Lower leg skin (tissue), 4 donors: ENCODE data around the gene TMEM272. TPM values are rescaled to one million over a fixed set of nuclear protein-coding genes. Genes with fewer than 3 reads are reported as not detected.

Experiments used
- DNase-seq, 2 donors: peaks; one replicate each; pipeline ENCODE4 v3.0.0-alpha.2; 2019; ENCODE audit warnings: low spot score in 2 of 2
- H3K4me3 ChIP-seq: fragments of 200-600 bp; sonication (generic); 2 replicates; pipeline ENCODE4 v1.5.1; 2017; ENCODE audit warnings: mild to moderate bottlenecking, low read depth; ENCODE audit not compliant: poor library complexity, severe bottlenecking
- POLR2A ChIP-seq, 2 donors: fragments of 450-650 bp; IDR thresholded peaks; one replicate each; pipeline ENCODE4 v1.6.1; 2016 to 2017; ENCODE audit warnings: antibody characterized with exemption in 2 of 2, mild to moderate bottlenecking in 1 of 2, moderate library complexity in 1 of 2
- WGBS, 2 donors: methylation state at CpG; one replicate each; pipeline ENCODE4 v1.1.5; 2018; 5-methylcytosine and 5-hydroxymethylcytosine counted together
- intact Hi-C: fragments of 100-400 bp; cut with DNase I; formaldehyde crosslinking; loops from one replicate; pipeline ENCODE4 v1.15.0; 2023; ENCODE audit warnings: low total_unique reads
- total RNA-seq, 4 donors: library from RNA; depleted of rRNA; stranded (reverse); fragments of >200 nt; gene quantifications; one replicate each; pipeline ENCODE4 v1.1.0, GENCODE V29; 2016
- TF ChIP-seq, protein P1 (sequence below), 3 donors: fragments of 450-650 bp; IDR thresholded peaks; one replicate each; pipeline ENCODE4 v1.5.1; 2016; ENCODE audit warnings: antibody characterized with exemption in 3 of 3, mild to moderate bottlenecking in 3 of 3, moderate library complexity in 2 of 3

TMEM272 gene
- total RNA-seq, 4 donors from 2014 or later: 0.32 TPM; not detected in 3

DNA sequence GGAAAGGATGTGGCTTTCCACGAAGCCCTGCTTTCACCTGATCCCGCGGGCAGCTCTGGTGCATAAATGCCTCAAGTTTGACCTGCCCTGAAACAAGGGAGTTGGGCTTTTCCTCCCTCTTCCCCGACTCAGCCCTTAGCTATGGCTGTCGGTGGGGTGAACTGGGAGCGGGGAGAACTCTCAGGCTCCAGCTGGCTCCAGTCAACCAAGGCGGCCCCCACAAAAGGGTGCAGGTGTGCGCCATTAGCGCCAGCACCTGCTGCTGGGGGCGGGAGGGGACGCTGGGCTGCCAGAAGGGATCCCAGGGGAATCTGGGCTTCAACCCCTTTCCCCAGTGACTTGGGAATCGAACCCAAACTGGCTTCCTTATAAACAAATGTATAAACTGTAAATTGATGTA, 33.9 kb downstream of the TMEM272 start:
- intact Hi-C loops: no loop called here
- no peak for TF ChIP-seq POLR2A (IDR thresholded peaks at IDR 0.05)
- TF ChIP-seq, protein P1, sequence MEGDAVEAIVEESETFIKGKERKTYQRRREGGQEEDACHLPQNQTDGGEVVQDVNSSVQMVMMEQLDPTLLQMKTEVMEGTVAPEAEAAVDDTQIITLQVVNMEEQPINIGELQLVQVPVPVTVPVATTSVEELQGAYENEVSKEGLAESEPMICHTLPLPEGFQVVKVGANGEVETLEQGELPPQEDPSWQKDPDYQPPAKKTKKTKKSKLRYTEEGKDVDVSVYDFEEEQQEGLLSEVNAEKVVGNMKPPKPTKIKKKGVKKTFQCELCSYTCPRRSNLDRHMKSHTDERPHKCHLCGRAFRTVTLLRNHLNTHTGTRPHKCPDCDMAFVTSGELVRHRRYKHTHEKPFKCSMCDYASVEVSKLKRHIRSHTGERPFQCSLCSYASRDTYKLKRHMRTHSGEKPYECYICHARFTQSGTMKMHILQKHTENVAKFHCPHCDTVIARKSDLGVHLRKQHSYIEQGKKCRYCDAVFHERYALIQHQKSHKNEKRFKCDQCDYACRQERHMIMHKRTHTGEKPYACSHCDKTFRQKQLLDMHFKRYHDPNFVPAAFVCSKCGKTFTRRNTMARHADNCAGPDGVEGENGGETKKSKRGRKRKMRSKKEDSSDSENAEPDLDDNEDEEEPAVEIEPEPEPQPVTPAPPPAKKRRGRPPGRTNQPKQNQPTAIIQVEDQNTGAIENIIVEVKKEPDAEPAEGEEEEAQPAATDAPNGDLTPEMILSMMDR (IDR thresholded peaks at IDR 0.05): no peak
- no peak for DNase-seq
- H3K4me3 ChIP-seq: no peak overlapping the region
- WGBS, 2 donors: 80 to 84% methylated on average over 12 of the region's 12 CpGs

DNA sequence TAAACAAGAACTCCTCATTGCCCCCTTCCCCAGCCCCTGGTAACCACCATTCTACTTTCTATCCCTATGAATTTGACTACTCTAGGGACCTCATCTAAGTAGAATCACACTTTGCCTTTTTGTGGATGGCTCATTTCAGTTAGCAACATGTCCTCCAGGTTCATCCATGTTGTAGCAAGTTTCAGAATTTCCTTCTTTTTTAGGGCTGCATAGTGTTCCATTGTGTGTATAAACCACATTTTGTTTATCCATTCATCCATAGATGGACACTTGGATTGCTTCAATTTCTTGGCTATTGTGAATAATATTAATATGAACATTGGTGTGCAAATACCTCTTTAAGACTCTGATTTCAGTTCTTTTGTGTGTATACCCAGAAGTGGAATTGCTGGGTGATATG, 36.2 kb downstream of the TMEM272 start:
- no peak for DNase-seq
- intact Hi-C loops: no loop called here
- TF ChIP-seq POLR2A (IDR thresholded peaks at IDR 0.05): no peak
- TF ChIP-seq, protein P1 (IDR thresholded peaks at IDR 0.05): no peak

DNA sequence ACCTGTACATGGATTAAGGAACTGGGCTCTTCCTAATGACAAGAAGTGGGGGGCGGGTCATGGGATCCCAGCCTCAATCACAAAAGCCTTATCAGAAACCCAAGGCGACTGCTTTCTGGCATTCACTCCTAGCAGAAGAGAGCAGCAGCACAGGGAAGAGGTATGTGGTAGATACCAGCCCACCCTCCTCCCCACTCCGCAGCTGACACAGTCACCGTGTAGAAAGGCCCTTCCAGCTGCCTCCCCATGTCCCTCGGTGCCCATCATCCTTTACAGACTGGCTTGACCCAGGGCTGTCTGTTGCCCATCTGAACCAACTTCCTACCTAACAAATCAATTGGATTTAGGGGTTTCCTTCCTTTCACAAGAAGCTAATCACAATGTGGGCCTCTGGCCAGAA, 37.9 kb downstream of the TMEM272 start:
- intact Hi-C loops: no loop called here
- no peak for DNase-seq
- TF ChIP-seq, protein P1 (IDR thresholded peaks at IDR 0.05): no peak
- TF ChIP-seq POLR2A (IDR thresholded peaks at IDR 0.05): no peak
- 69 to 77% methylated on average over 5 of the region's 5 CpGs for WGBS, 2 donors
- no peak overlapping the region for H3K4me3 ChIP-seq

More for the DNA sequence above, 36.2 kb downstream of the TMEM272 start:
- H3K4me3 ChIP-seq: no peak overlapping the region

DNA sequence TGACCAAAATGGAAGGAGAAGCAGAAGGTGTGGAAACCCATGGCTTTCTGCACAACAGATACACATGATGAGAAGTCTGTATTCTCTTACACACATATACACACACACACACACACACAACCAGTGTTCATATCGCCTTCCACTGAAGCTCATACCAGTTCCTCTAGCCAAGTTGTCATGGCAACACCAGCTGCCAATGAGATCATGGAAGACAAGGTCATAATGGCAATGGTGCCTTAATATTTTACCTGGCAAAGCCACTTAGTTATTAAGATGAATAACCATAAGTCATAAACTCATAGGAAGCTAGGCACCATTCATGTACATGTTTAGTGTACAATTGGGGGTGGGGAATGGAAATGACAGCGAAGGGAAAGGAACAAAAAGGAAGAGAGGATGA, 38.4 kb downstream of the TMEM272 start:
- no peak for DNase-seq
- intact Hi-C loops: no loop called here
- TF ChIP-seq, protein P1 (IDR thresholded peaks at IDR 0.05): no peak
- no peak for TF ChIP-seq POLR2A (IDR thresholded peaks at IDR 0.05)
- WGBS, 2 donors: 41 to 62% methylated on average over 2 of the region's 2 CpGs
- no peak overlapping the region for H3K4me3 ChIP-seq

DNA sequence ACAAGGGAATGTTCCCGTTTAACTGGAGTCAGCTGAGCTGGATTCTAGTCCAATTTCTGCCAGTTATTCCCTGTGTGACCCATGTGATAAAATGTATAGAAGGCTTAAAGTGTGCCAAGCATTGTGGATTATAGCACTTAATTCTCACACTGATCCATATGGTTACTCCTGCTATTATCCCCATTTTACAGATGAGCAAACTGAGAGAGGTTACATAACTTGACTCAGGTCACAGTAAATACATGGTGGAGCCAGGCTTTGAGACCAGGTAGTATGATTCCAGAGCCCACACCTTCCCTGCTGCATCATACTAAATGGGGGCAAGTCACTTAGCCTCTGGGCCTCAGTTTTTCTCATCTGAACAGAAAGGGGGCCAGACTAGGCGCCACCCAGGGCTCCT, 39.1 kb downstream of the TMEM272 start:
- no peak for TF ChIP-seq POLR2A (IDR thresholded peaks at IDR 0.05)
- TF ChIP-seq, protein P1 (IDR thresholded peaks at IDR 0.05): no peak
- DNase-seq: no peak
- intact Hi-C loops: no loop called here
- no peak overlapping the region for H3K4me3 ChIP-seq
- 88 to 91% methylated on average over 2 of the region's 2 CpGs for WGBS, 2 donors

DNA sequence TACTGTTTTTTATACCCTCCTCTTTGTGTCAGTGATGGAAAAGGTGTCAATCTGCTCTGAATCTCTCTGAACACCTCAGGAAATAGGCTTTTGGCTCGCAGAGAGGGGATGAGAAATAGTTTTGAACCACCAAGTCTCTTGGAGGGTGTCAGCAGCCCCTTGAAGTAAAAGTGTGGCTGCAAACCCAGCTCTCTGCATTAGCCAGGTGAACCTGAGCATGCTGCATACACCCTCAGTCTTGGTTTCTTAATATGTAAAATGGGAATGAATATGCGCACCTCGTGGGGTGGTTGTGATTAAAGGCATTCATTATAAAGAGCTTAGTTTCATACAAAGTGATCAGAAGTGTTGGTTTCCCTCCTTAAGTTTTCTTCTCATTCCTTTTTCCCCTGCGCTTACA, 39.7 kb downstream of the TMEM272 start:
- 92% methylated on average over 4 of the region's 4 CpGs for WGBS, 2 donors
- TF ChIP-seq, protein P1 (IDR thresholded peaks at IDR 0.05): no peak
- TF ChIP-seq POLR2A (IDR thresholded peaks at IDR 0.05): no peak

More for the DNA sequence above, 39.7 kb downstream of the TMEM272 start:
- intact Hi-C loops: no loop called here
- no peak for DNase-seq
- H3K4me3 ChIP-seq: no peak overlapping the region
